ENCODE measurements around the gene PFKFB4. TPM values are rescaled to one million over a fixed set of nuclear protein-coding genes. Genes with fewer than 3 reads are reported as not detected.

Gene PFKFB4
- total and polyA plus RNA-seq, 10 donors, result 2.0 to 43.1 (median 19.4) TPM

GRCh38 chr3:48548126-48548525, 8.5 kb downstream of the PFKFB4 start:
- intact Hi-C loops (cut with DNase I; ENCODE audit: low total_unique reads), result loop anchor here (2.0 kb wide), 1 partner anchor 147 kb away; no protein-coding TSS in a partner anchor
- H3K4me1 ChIP-seq, result peaks cover 0 to 55% (median 19%) of the 10 kb centered on the region in 6 donors
- WGBS, 5 donors, result 79 to 91% (median 87%) methylated on average over 5 of the region's 5 CpGs

DNA sequence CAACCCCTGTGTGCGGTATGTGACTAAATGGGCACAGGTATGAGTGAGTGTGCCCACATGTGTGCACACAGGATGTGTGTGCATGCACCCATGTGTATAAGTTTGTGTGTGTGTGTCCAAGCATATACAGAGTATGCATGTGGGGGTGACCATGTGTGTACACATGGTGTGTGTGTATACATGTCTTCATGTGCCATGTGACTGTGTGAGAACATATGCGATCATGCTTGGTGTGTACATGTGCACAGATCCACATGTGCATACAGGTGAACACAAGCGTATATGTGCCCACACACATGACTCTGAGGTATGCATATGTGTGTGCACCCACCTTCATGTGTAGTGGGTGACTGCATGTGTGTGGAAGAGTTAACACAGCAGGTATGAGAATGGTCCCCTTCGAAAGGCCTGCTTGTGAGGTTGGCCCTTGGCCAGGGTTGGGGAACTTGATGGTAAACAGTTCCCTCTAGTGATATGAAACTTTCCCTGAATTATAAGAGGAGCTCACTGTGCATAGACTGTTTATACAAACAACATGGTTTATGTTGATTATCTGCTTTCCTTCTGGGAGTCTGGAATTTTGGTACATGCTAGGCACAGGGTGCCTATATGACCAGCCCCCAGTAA, 10.3 kb downstream of the PFKFB4 start:
- H3K4me1 ChIP-seq, result peaks cover 0 to 49% (median 20%) of the 10 kb centered on the region in 6 donors
- H3K9me3 ChIP-seq, result no peaks in the 10 kb centered on the region
- intact Hi-C loops (cut with DNase I; ENCODE audit: low total_unique reads), result no loop called here
- no peak overlapping the region for H3K27ac ChIP-seq
- TF ChIP-seq POLR2A (IDR thresholded peaks at IDR 0.05) (no peak), POLR2AphosphoS5 (IDR thresholded peaks at IDR 0.05) (no peak)
- no peak for DNase-seq
- peaks cover 0 to 65% (median 0%) of the 10 kb centered on the region in 6 donors for H3K36me3 ChIP-seq
- H3K27me3 ChIP-seq (replicated peaks in 1 of 7), result no peaks in the 10 kb centered on the region
- 74 to 88% (median 85%) methylated on average over 3 to 4 of the region's 4 CpGs for WGBS, 5 donors
- no peak overlapping the region for H3K4me3 ChIP-seq

More at GRCh38 chr3:48548126-48548525, 8.5 kb downstream of the PFKFB4 start:
- Histone ChIP-seq H3K27me3 (replicated peaks in 1 of 7) (no peaks in the 10 kb centered on the region), H3K4me3 (no peak overlapping the region), H3K27ac (peak overlapping the region in 1 of 8 donors; percentile 52), H3K9me3 (no peaks in the 10 kb centered on the region), H3K36me3 (peaks cover 0 to 58% (median 0%) of the 10 kb centered on the region in 6 donors)
- DNase-seq, result no peak
- TF ChIP-seq POLR2A (IDR thresholded peaks at IDR 0.05) (no peak), POLR2AphosphoS5 (IDR thresholded peaks at IDR 0.05) (no peak), CTCF (IDR thresholded peaks at IDR 0.05 in 8 of 11, conservative IDR thresholded peaks at IDR 0.05 in 3 of 11) (no peak)

- 75 to 86% (median 77%) methylated on average over 5 of the region's 5 CpGs for WGBS, 5 donors
- H3K27ac ChIP-seq, result peak overlapping the region in 1 of 8 donors; percentile 72
Observed at GRCh38 chr3:48544141-48544540, 12.5 kb downstream of the PFKFB4 start.

GRCh38 chr3:48543271-48543866, 13.2 kb downstream of the PFKFB4 start:
- TF ChIP-seq POLR2AphosphoS5 (IDR thresholded peaks at IDR 0.05) (peak; percentile 58 to 69 (median 64)), POLR2A (IDR thresholded peaks at IDR 0.05) (no peak)
- Histone ChIP-seq H3K4me1 (peaks cover 0 to 23% (median 11%) of the 10 kb centered on the region in 6 donors), H3K27ac (peak overlapping the region in 4 of 8 donors; percentile 22 to 72 (median 48)), H3K36me3 (peaks cover 0 to 71% (median 0%) of the 10 kb centered on the region in 6 donors), H3K4me3 (no peak overlapping the region), H3K9me3 (no peaks in the 10 kb centered on the region), H3K27me3 (replicated peaks in 1 of 7) (no peaks in the 10 kb centered on the region)
- intact Hi-C loops (cut with DNase I; ENCODE audit: low total_unique reads), result no loop called here
- WGBS, 5 donors, result 22 to 32% (median 26%) methylated on average over 8 to 9 of the region's 9 CpGs
- DNase-seq, result no peak

More at GRCh38 chr3:48544141-48544540, 12.5 kb downstream of the PFKFB4 start:
- TF ChIP-seq POLR2AphosphoS5 (IDR thresholded peaks at IDR 0.05), result no peak
- TF ChIP-seq POLR2A (IDR thresholded peaks at IDR 0.05), result no peak
- TF ChIP-seq CTCF (IDR thresholded peaks at IDR 0.05 in 8 of 11, conservative IDR thresholded peaks at IDR 0.05 in 3 of 11), result no peak
- Histone ChIP-seq H3K4me3 (no peak overlapping the region), H3K27me3 (replicated peaks in 1 of 7) (no peaks in the 10 kb centered on the region), H3K9me3 (no peaks in the 10 kb centered on the region), H3K36me3 (peaks cover 0 to 70% (median 0%) of the 10 kb centered on the region in 6 donors), H3K4me1 (peaks cover 0 to 30% (median 19%) of the 10 kb centered on the region in 6 donors)
- no peak for DNase-seq
- intact Hi-C loops (cut with DNase I; ENCODE audit: low total_unique reads), result no loop called here

DNA sequence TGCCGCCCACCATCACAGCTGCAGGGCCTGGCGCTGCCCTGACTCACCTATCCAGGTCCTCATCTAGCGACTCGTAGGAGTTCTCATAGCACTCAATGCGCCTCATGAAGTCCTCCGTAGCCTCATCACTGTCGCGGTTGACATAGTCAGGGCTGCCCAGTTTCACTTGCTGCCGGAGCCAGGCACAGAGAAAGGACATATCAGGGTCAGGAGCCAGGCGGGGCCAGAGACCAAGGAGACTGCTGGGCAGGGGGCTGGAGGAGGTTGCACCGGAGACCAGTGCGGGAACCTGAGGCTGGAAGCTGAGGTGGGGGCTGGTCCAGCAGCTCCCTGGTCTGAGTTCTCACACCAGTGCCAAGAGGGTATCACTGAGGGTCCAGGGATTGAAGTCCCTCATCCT, 18.2 kb downstream of the PFKFB4 start:
- Histone ChIP-seq H3K4me1 (peaks cover 0 to 51% (median 13%) of the 10 kb centered on the region in 6 donors), H3K27ac (no peak overlapping the region), H3K27me3 (replicated peaks in 1 of 7) (no peaks in the 10 kb centered on the region), H3K36me3 (peaks cover 0 to 82% (median 7%) of the 10 kb centered on the region in 6 donors), H3K9me3 (no peaks in the 10 kb centered on the region), H3K4me3 (no peak overlapping the region)
- intact Hi-C loops (cut with DNase I; ENCODE audit: low total_unique reads), result no loop called here
- DNase-seq, result no peak
- no peak for TF ChIP-seq POLR2A (IDR thresholded peaks at IDR 0.05)
- no peak for TF ChIP-seq CTCF (IDR thresholded peaks at IDR 0.05 in 8 of 11, conservative IDR thresholded peaks at IDR 0.05 in 3 of 11)
- WGBS, 5 donors, result 87 to 97% (median 91%) methylated on average over 10 to 12 of the region's 12 CpGs

Data from spleen (tissue), 11 donors.